ENCODE data around the gene VTCN1.

- no peak for TF ChIP-seq POLR2AphosphoS5 (IDR thresholded peaks at IDR 0.05; ENCODE audit: low read depth, low read length)
- no peak for TF ChIP-seq TAF1 (IDR thresholded peaks at IDR 0.05; ENCODE audit: borderline replicate concordance, low read depth, low read length)
- no peak for TF ChIP-seq POLR2A (IDR thresholded peaks at IDR 0.05; ENCODE audit: low read depth, low read length)
Measured at GRCh38 chr1:117113199-117113598, 97.5 kb downstream of the VTCN1 start.
